ENCODE results near the gene FZR1. TPM values are rescaled to one million over a fixed set of nuclear protein-coding genes. Genes with fewer than 3 reads are reported as not detected.

Gene FZR1
- total and polyA plus RNA-seq, 2 of the 13 experiments (the other 11 are each of a cell fraction or from before 2014, with no cell fraction given): 29.0 to 30.8 TPM

DNA sequence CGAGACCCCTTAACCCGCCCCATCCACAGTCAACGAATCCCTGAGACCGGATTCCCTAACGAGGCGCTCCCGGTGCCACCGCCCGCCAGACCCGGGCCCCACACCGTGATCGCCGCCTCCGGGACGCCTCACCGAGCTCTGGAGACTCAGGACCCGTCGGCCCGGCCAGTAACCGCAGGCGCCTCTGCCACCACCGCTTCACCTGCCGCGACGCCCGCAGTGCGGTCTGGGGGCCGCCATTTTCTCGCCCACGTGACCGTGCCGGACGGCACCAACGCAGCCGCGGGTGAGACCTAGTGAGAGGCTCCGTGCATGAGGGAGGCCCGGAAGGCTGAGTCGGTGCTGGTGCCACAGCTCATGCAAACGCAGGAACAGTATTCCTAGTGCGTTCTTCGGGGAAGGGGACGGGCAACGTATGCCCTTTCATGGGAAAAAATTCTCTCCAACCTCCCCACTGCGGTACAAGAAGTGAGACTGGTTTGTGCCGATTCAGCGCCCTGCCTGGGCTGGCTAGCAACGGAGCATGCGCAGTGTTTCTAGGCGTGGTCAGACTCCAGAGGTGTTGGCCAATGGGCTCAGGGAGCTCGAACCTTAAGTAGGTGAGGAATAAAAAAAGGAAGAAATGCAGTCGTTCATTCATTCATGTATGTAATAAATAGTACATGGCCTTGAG is 5.5 kb upstream of the FZR1 start, which contains the start of gene DOHH (continued):
- TF ChIP-seq, protein P1, sequence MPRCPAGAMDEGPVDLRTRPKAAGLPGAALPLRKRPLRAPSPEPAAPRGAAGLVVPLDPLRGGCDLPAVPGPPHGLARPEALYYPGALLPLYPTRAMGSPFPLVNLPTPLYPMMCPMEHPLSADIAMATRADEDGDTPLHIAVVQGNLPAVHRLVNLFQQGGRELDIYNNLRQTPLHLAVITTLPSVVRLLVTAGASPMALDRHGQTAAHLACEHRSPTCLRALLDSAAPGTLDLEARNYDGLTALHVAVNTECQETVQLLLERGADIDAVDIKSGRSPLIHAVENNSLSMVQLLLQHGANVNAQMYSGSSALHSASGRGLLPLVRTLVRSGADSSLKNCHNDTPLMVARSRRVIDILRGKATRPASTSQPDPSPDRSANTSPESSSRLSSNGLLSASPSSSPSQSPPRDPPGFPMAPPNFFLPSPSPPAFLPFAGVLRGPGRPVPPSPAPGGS (CRISPR knock-in tag; IDR thresholded peaks at IDR 0.05): peak; percentile 78
- TF ChIP-seq ZNF674 (CRISPR knock-in tag; IDR thresholded peaks at IDR 0.05; ENCODE audit: low read depth) (peak; percentile 89; the same call in 1 of the 2 replicates), RBFOX2 (IDR thresholded peaks at IDR 0.05; ENCODE audit: low read depth, low read length) (peak; percentile 95), NR2F6 (IDR thresholded peaks at IDR 0.05) (no peak), NR2F6 (CRISPR knock-in tag; IDR thresholded peaks at IDR 0.05) (no peak; the same call in 1 of the 2 replicates), NFATC3 (CRISPR knock-in tag; IDR thresholded peaks at IDR 0.05) (peak; percentile 87; the same call in 1 of the 2 replicates), ZBTB3 (CRISPR knock-in tag; IDR thresholded peaks at IDR 0.05; ENCODE audit: borderline replicate concordance, low read depth) (no peak), ZFX (CRISPR knock-in tag; IDR thresholded peaks at IDR 0.05; ENCODE audit: low read depth) (peak; percentile 78), ZNF274 (CRISPR knock-in tag; IDR thresholded peaks at IDR 0.05) (peak; percentile 98), ESRRA (CRISPR knock-in tag; IDR thresholded peaks at IDR 0.05; ENCODE audit: low read depth) (peak; percentile 60; the same call in 1 of the 2 replicates), GPN1 (CRISPR knock-in tag; IDR thresholded peaks at IDR 0.05; ENCODE audit: borderline replicate concordance) (peak; percentile 60; the same call in 1 of the 2 replicates), SRF (IDR thresholded peaks at IDR 0.05; ENCODE audit: low read depth, low read length) (no peak), KAT7 (CRISPR knock-in tag; IDR thresholded peaks at IDR 0.05; ENCODE audit: borderline replicate concordance) (peak; percentile 98), ZNF614 (CRISPR knock-in tag; IDR thresholded peaks at IDR 0.05; ENCODE audit: borderline replicate concordance) (peak; percentile 73; the same call in 1 of the 2 replicates), GATAD1 (CRISPR knock-in tag; IDR thresholded peaks at IDR 0.05) (peak; percentile 99), HOXA3 (CRISPR knock-in tag; IDR thresholded peaks at IDR 0.05) (peak; percentile 83)
- TF ChIP-seq, protein P2, sequence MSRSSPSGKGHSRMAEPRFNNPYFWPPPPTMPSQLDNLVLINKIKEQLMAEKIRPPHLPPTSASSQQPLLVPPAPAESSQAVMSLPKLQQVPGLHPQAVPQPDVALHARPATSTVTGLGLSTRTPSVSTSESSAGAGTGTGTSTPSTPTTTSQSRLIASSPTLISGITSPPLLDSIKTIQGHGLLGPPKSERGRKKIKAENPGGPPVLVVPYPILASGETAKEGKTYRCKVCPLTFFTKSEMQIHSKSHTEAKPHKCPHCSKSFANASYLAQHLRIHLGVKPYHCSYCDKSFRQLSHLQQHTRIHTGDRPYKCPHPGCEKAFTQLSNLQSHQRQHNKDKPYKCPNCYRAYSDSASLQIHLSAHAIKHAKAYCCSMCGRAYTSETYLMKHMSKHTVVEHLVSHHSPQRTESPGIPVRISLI (CRISPR knock-in tag; IDR thresholded peaks at IDR 0.05; ENCODE audit: borderline replicate concordance): no peak; the same call in 1 of the 2 replicates
- TF ChIP-seq, protein P3, sequence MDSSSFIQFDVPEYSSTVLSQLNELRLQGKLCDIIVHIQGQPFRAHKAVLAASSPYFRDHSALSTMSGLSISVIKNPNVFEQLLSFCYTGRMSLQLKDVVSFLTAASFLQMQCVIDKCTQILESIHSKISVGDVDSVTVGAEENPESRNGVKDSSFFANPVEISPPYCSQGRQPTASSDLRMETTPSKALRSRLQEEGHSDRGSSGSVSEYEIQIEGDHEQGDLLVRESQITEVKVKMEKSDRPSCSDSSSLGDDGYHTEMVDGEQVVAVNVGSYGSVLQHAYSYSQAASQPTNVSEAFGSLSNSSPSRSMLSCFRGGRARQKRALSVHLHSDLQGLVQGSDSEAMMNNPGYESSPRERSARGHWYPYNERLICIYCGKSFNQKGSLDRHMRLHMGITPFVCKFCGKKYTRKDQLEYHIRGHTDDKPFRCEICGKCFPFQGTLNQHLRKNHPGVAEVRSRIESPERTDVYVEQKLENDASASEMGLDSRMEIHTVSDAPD (CRISPR knock-in tag; IDR thresholded peaks at IDR 0.05): 0 out of 2 replicates have a peak, but pooled peaks have one; percentile 58
- TF ChIP-seq, protein P4, sequence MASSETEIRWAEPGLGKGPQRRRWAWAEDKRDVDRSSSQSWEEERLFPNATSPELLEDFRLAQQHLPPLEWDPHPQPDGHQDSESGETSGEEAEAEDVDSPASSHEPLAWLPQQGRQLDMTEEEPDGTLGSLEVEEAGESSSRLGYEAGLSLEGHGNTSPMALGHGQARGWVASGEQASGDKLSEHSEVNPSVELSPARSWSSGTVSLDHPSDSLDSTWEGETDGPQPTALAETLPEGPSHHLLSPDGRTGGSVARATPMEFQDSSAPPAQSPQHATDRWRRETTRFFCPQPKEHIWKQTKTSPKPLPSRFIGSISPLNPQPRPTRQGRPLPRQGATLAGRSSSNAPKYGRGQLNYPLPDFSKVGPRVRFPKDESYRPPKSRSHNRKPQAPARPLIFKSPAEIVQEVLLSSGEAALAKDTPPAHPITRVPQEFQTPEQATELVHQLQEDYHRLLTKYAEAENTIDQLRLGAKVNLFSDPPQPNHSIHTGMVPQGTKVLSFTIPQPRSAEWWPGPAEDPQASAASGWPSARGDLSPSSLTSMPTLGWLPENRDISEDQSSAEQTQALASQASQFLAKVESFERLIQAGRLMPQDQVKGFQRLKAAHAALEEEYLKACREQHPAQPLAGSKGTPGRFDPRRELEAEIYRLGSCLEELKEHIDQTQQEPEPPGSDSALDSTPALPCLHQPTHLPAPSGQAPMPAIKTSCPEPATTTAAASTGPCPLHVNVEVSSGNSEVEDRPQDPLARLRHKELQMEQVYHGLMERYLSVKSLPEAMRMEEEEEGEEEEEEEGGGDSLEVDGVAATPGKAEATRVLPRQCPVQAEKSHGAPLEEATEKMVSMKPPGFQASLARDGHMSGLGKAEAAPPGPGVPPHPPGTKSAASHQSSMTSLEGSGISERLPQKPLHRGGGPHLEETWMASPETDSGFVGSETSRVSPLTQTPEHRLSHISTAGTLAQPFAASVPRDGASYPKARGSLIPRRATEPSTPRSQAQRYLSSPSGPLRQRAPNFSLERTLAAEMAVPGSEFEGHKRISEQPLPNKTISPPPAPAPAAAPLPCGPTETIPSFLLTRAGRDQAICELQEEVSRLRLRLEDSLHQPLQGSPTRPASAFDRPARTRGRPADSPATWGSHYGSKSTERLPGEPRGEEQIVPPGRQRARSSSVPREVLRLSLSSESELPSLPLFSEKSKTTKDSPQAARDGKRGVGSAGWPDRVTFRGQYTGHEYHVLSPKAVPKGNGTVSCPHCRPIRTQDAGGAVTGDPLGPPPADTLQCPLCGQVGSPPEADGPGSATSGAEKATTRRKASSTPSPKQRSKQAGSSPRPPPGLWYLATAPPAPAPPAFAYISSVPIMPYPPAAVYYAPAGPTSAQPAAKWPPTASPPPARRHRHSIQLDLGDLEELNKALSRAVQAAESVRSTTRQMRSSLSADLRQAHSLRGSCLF (CRISPR knock-in tag; IDR thresholded peaks at IDR 0.05; ENCODE audit: borderline replicate concordance): no peak
- TF ChIP-seq, protein P5, sequence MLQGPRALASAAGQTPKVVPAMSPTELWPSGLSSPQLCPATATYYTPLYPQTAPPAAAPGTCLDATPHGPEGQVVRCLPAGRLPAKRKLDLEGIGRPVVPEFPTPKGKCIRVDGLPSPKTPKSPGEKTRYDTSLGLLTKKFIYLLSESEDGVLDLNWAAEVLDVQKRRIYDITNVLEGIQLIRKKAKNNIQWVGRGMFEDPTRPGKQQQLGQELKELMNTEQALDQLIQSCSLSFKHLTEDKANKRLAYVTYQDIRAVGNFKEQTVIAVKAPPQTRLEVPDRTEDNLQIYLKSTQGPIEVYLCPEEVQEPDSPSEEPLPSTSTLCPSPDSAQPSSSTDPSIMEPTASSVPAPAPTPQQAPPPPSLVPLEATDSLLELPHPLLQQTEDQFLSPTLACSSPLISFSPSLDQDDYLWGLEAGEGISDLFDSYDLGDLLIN (CRISPR knock-in tag; IDR thresholded peaks at IDR 0.05; ENCODE audit: borderline replicate concordance): 0 out of 2 replicates have a peak, but pooled peaks have one; percentile 25

Measured in HepG2 (cell line).